SK-N-MC (cell line): ENCODE data around the gene P2RX1.

ENCODE experiments used
- EZH2 ChIP-seq: fragments of 200-600 bp; sonication (generic); IDR thresholded peaks from one replicate; pipeline ENCODE4 v1.6.1; 2017; ENCODE audit warnings: antibody characterized with exemption
- POLR2AphosphoS5 ChIP-seq: IDR thresholded peaks from 2 replicates; pipeline ENCODE4 v1.6.1; 2012; ENCODE audit warnings: mild to moderate bottlenecking, low read depth, low read length, borderline replicate concordance

DNA sequence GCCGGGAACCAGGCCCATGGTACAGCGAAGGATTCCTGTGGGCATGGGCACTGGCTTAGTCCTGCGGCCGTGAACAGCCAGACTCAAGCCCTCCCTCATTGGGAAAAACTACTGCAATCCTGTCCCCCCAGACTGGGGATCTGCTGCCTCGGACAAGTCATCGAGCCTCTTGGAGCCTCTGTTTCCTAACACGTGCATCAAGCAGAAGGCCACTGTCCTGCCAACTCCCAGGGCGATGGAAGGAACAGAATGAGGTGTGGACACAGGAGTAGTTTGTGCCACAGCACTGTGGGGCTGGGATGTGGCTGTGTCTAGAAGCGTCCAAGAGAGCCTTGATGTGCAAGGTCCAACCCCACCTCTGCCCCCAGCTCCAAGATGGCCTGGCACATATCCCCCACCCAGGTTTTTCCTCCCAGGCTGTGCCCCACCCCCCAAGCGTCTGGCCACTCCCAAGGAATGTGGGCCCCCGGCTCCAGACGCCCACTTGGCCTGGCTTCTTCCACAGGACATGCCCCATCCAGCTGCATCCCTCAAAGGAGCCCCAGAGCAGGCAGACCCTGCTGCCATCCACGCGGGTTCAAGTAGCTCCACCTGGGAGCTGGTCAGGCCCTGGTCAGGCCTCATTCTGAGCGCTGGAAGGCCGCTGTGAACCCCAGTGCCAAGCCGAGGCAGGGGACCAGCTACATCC is 26.8 kb downstream of the P2RX1 start:
- no peak for TF ChIP-seq POLR2AphosphoS5
- no peak for TF ChIP-seq EZH2
